Effector memory CD8-positive, alpha-beta T cell (primary cell): Measurements from ENCODE around the gene GTF2F2.
A peak's percentile ranks its signal among the peaks of the same experiment; 100 is the strongest.
"Not testable (repeated sequence)": the region's sequence is repeated elsewhere in the genome, so short reads cannot be mapped to it uniquely, and the experiment has no call there.

ENCODE experiments used
- ATAC-seq: fragments of 150-1000 bp; cut with Tn5 transposase; replicated peaks from 2 replicates; pipeline ENCODE4 v1.10.0; 2021; ENCODE audit warnings: mild to moderate bottlenecking, moderate library complexity
- DNase-seq, 3 experiments: peaks; one replicate each; pipeline ENCODE4 v3.0.0; 2021
- H3K27ac Mint-ChIP-seq, 2 donors: one replicate each; pipeline ENCODE4 v1.8.0; 2022; ENCODE audit warnings: mild to moderate bottlenecking in 2 of 2, mixed read lengths in 2 of 2, moderate library complexity in 2 of 2
- H3K27me3 Mint-ChIP-seq, 2 donors: one replicate each; pipeline ENCODE4 v1.8.0; 2022; ENCODE audit warnings: mixed read lengths in 2 of 2
- H3K36me3 Mint-ChIP-seq: one replicate; pipeline ENCODE4 v1.8.0; 2022; ENCODE audit warnings: mild to moderate bottlenecking, moderate library complexity, mixed read lengths; ENCODE audit not compliant: insufficient read depth
- H3K4me1 Mint-ChIP-seq, 2 donors: one replicate each; pipeline ENCODE4 v1.8.0; 2022; ENCODE audit warnings: low read depth in 2 of 2, mixed read lengths in 2 of 2
- H3K4me3 Mint-ChIP-seq, 2 donors: one replicate each; pipeline ENCODE4 v1.8.0; 2022; ENCODE audit warnings: mild to moderate bottlenecking in 2 of 2, mixed read lengths in 2 of 2, moderate library complexity in 2 of 2
- H3K9me3 Mint-ChIP-seq, 2 donors: one replicate each; pipeline ENCODE4 v1.8.0; 2022; ENCODE audit warnings: mixed read lengths in 2 of 2

The GTF2F2 gene

GRCh38 chr13:45178349-45179162 lies 58.2 kb downstream of the GTF2F2 start:
- H3K27ac Mint-ChIP-seq: peak overlapping the region in 1 of 2 donors; percentile 82
- H3K9me3 Mint-ChIP-seq: no peaks in the 10 kb centered on the region
- H3K27me3 Mint-ChIP-seq: no peaks in the 10 kb centered on the region
- no peak for ATAC-seq
- no peak for DNase-seq
- peaks cover 8 to 18% of the 10 kb centered on the region in 2 donors for H3K4me1 Mint-ChIP-seq
- peaks cover 14% of the 10 kb centered on the region for H3K36me3 Mint-ChIP-seq
- H3K4me3 Mint-ChIP-seq: no peak overlapping the region

GRCh38 chr13:45179428-45179827 lies 59.1 kb downstream of the GTF2F2 start:
- Mint-ChIP-seq H3K4me1 (peaks cover 11 to 20% of the 10 kb centered on the region in 2 donors), H3K27ac (no peak overlapping the region), H3K36me3 (peaks cover 17% of the 10 kb centered on the region), H3K27me3 (no peaks in the 10 kb centered on the region), H3K4me3 (no peak overlapping the region), H3K9me3 (no peaks in the 10 kb centered on the region)
- ATAC-seq: no peak
- no peak for DNase-seq

GRCh38 chr13:45180303-45180702 lies 60.0 kb downstream of the GTF2F2 start:
- Mint-ChIP-seq H3K27me3 (no peaks in the 10 kb centered on the region), H3K4me3 (no peak overlapping the region), H3K4me1 (peaks cover 13 to 26% of the 10 kb centered on the region in 2 donors), H3K36me3 (peaks cover 17% of the 10 kb centered on the region), H3K27ac (no peak overlapping the region), H3K9me3 (no peaks in the 10 kb centered on the region)
- ATAC-seq (no peak), DNase-seq (no peak)

GRCh38 chr13:45180713-45181601 lies 60.6 kb downstream of the GTF2F2 start:
- DNase-seq (no peak), ATAC-seq (no peak)
- H3K4me1 Mint-ChIP-seq: peaks cover 13 to 26% of the 10 kb centered on the region in 2 donors
- H3K27ac Mint-ChIP-seq: peak overlapping the region; percentile 41 to 69
- H3K27me3 Mint-ChIP-seq: no peaks in the 10 kb centered on the region
- no peak overlapping the region for H3K4me3 Mint-ChIP-seq
- H3K36me3 Mint-ChIP-seq: peaks cover 13% of the 10 kb centered on the region
- no peaks in the 10 kb centered on the region for H3K9me3 Mint-ChIP-seq

GRCh38 chr13:45184693-45185092 lies 64.4 kb downstream of the GTF2F2 start:
- Mint-ChIP-seq H3K27ac (peak overlapping the region; percentile 18 to 79), H3K4me3 (no peak overlapping the region)
- ATAC-seq: no peak

GRCh38 chr13:45185286-45185685 lies 65.0 kb downstream of the GTF2F2 start:
- Mint-ChIP-seq H3K36me3 (peaks cover 11% of the 10 kb centered on the region), H3K27ac (no peak overlapping the region), H3K4me3 (no peak overlapping the region), H3K27me3 (no peaks in the 10 kb centered on the region), H3K4me1 (peaks cover 6 to 14% of the 10 kb centered on the region in 2 donors), H3K9me3 (no peaks in the 10 kb centered on the region)
- ATAC-seq: no peak
- DNase-seq: no peak

More at GRCh38 chr13:45184693-45185092, 64.4 kb downstream of the GTF2F2 start:
- Mint-ChIP-seq H3K4me1 (peaks cover 7 to 16% of the 10 kb centered on the region in 2 donors), H3K9me3 (no peaks in the 10 kb centered on the region), H3K27me3 (no peaks in the 10 kb centered on the region), H3K36me3 (peaks cover 11% of the 10 kb centered on the region)
- DNase-seq: no peak

GRCh38 chr13:45189077-45189476 lies 68.8 kb downstream of the GTF2F2 start:
- H3K4me1 Mint-ChIP-seq, H3K36me3 Mint-ChIP-seq, ATAC-seq, H3K9me3 Mint-ChIP-seq, H3K4me3 Mint-ChIP-seq, H3K27me3 Mint-ChIP-seq, H3K27ac Mint-ChIP-seq, DNase-seq: not testable (repeated sequence)

GRCh38 chr13:45189511-45189910 lies 69.2 kb downstream of the GTF2F2 start:
- not testable (repeated sequence) for DNase-seq, H3K36me3 Mint-ChIP-seq, H3K4me1 Mint-ChIP-seq, H3K9me3 Mint-ChIP-seq, H3K27ac Mint-ChIP-seq, ATAC-seq, H3K27me3 Mint-ChIP-seq, H3K4me3 Mint-ChIP-seq

GRCh38 chr13:45191874-45192273 lies 71.6 kb downstream of the GTF2F2 start:
- ATAC-seq: no peak
- H3K27me3 Mint-ChIP-seq: no peaks in the 10 kb centered on the region
- H3K4me3 Mint-ChIP-seq: no peak overlapping the region
- DNase-seq: no peak
- no peak overlapping the region for H3K27ac Mint-ChIP-seq
- H3K36me3 Mint-ChIP-seq: peaks cover 8% of the 10 kb centered on the region
- no peaks in the 10 kb centered on the region for H3K9me3 Mint-ChIP-seq
- peaks cover 4% of the 10 kb centered on the region in 2 donors for H3K4me1 Mint-ChIP-seq

- no peak overlapping the region for H3K27ac Mint-ChIP-seq
- H3K36me3 Mint-ChIP-seq: peaks cover 8% of the 10 kb centered on the region
- no peak overlapping the region for H3K4me3 Mint-ChIP-seq
- peaks cover 4 to 5% of the 10 kb centered on the region in 2 donors for H3K4me1 Mint-ChIP-seq
- no peaks in the 10 kb centered on the region for H3K9me3 Mint-ChIP-seq
- H3K27me3 Mint-ChIP-seq: no peaks in the 10 kb centered on the region
- ATAC-seq (no peak), DNase-seq (no peak)
These were observed 74.0 kb downstream of the GTF2F2 start for GRCh38 chr13:45194081-45194939.

- Mint-ChIP-seq H3K36me3 (peaks cover 8% of the 10 kb centered on the region), H3K27me3 (no peaks in the 10 kb centered on the region), H3K4me3 (no peak overlapping the region), H3K27ac (no peak overlapping the region), H3K4me1 (peaks cover 4 to 5% of the 10 kb centered on the region in 2 donors), H3K9me3 (no peaks in the 10 kb centered on the region)
- DNase-seq: no peak
- ATAC-seq: no peak
These were observed 75.1 kb downstream of the GTF2F2 start for GRCh38 chr13:45195421-45195820.

GRCh38 chr13:45196096-45196495 lies 75.8 kb downstream of the GTF2F2 start:
- DNase-seq (no peak), ATAC-seq (no peak)
- Mint-ChIP-seq H3K27ac (no peak overlapping the region), H3K27me3 (no peaks in the 10 kb centered on the region), H3K4me3 (no peak overlapping the region), H3K4me1 (peaks cover 5 to 7% of the 10 kb centered on the region in 2 donors), H3K36me3 (peaks cover 8% of the 10 kb centered on the region), H3K9me3 (no peaks in the 10 kb centered on the region)

- H3K36me3 Mint-ChIP-seq: peaks cover 8% of the 10 kb centered on the region
- H3K4me3 Mint-ChIP-seq: no peak overlapping the region
- no peak for ATAC-seq
These were observed 76.3 kb downstream of the GTF2F2 start for GRCh38 chr13:45196622-45197021.

More at GRCh38 chr13:45196622-45197021, 76.3 kb downstream of the GTF2F2 start:
- no peak for DNase-seq
- Mint-ChIP-seq H3K27ac (no peak overlapping the region), H3K9me3 (no peaks in the 10 kb centered on the region), H3K4me1 (peaks cover 5 to 10% of the 10 kb centered on the region in 2 donors), H3K27me3 (no peaks in the 10 kb centered on the region)
